Stimulated activated naive CD4-positive, alpha-beta T cell treated with Interleukin-2 at 50 U/mL for 16 hours (primary cell): ENCODE measurements around the gene NLRP9.

Source experiments
- DNase-seq: peaks from one replicate; lab custom pipeline; 2025; lab: John Stamatoyannopoulos, UW

NLRP9 gene

GRCh38 chr19:55703790-55704215 is 34.4 kb downstream of the NLRP9 start:
- no peak for DNase-seq

- no peak for DNase-seq
These were observed 36.0 kb downstream of the NLRP9 start for GRCh38 chr19:55702131-55702627.

- DNase-seq: no peak
These were observed 37.4 kb downstream of the NLRP9 start for GRCh38 chr19:55700813-55701212.

DNA sequence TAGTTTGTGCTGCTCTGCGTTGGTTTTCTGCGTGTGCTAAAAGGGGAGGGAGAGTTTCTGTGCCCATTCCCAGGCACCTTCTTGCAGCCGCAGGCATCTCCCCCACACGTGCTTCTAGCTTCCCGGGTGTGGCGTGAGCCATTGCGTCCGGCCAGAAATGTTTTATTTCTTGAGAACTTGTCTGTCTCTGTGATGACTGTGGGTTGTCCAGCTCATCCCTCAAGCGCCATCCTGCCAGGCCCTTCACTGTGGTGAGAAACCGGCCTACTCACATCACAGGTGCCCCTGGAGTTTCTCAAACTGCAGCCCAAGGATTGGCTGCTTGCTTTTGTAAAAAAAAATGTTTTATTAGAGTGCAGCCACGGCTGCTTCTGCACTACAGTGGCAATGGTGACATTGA is 39.0 kb downstream of the NLRP9 start:
- no peak for DNase-seq

GRCh38 chr19:55698256-55698655 is 39.9 kb downstream of the NLRP9 start:
- no peak for DNase-seq

DNA sequence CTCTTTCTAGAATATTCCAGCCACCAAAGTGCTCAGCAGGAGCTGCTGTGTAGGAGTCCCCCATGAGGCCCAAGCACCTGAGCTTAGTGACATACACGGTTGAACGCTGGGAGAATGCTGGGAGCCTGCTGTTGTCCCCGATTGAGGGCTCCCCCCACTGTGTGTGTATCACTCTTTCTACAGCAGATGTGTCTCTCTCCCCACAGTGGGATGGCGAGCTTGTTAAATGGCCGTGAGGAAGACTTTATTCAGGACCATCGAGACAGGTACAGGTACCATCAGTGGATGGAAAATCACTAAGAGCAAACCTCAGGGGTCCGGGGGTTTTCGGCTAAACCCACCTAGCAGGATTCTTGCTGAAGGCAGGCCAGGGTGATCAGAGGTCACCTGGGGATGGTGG is 40.5 kb downstream of the NLRP9 start:
- DNase-seq: no peak

GRCh38 chr19:55697069-55697440 is 41.1 kb downstream of the NLRP9 start:
- no peak for DNase-seq

GRCh38 chr19:55696301-55697068 is 41.7 kb downstream of the NLRP9 start:
- no peak for DNase-seq

DNA sequence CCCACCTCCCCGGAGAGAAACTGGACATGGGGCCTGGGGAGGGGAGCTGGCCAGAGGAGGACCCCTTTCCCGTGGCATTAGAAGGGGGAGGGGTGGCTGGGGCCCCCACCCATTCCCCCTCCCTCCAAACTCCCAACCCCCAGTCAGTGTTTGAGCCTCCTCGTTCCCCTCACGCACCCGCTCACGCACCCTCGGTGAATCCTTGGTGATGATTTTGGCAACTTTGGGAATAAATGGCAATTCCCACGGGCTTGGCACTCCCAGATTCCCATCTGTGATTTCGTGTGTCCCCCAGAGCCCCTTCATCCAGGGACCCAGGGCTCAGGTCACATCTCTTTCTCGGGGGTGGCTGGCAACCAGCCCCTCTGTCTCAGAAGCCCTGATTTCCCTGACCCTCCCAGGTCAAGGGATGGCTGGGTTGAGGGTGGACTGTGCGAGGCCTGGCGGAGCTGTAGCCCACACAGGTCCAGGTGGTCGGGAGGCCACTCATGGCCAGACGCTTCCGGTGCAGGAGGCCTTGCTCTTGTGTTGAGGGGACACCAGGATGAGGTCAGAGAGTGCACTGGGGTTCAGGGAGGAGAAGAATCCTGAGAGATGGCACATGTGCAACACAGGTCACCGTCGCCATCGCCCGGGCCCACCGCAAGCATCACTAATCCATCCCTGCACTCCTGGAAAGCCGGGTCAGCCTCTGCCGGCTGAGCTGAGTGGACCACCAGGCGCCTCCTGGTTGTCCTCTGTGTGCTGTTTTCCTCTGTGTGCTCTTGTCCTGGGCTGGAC is 42.5 kb downstream of the NLRP9 start:
- no peak for DNase-seq

- DNase-seq: no peak
These were observed 43.3 kb downstream of the NLRP9 start for GRCh38 chr19:55694656-55695491.

- DNase-seq: no peak
These were observed 44.0 kb downstream of the NLRP9 start for GRCh38 chr19:55694241-55694655.

- no peak for DNase-seq
These were observed 44.7 kb downstream of the NLRP9 start for GRCh38 chr19:55693336-55693974.

DNA sequence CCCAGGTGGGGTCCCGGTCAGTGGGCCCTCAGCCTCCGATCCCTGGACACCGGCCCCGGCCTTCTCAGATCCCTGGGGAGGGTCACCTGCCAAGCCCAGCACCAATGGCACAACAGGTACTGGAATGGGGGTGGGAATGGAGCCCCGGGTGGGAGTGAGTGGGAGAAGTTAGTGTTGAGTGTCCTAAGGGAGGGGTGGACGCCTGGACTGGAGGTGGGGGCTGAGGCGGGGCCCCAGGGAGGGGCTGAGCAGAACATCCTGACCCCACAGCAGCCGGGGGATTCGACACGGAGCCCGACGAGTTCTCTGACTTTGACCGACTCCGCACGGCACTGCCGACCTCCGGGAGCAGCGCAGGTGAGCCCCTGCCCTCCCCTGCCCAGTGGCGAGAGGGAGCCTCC is 45.5 kb downstream of the NLRP9 start:
- no peak for DNase-seq

GRCh38 chr19:55691561-55692481 is 46.4 kb downstream of the NLRP9 start:
- no peak for DNase-seq

GRCh38 chr19:55690769-55691545 is 47.2 kb downstream of the NLRP9 start:
- DNase-seq: no peak

- no peak for DNase-seq
These were observed 48.0 kb downstream of the NLRP9 start for GRCh38 chr19:55690109-55690768.

DNA sequence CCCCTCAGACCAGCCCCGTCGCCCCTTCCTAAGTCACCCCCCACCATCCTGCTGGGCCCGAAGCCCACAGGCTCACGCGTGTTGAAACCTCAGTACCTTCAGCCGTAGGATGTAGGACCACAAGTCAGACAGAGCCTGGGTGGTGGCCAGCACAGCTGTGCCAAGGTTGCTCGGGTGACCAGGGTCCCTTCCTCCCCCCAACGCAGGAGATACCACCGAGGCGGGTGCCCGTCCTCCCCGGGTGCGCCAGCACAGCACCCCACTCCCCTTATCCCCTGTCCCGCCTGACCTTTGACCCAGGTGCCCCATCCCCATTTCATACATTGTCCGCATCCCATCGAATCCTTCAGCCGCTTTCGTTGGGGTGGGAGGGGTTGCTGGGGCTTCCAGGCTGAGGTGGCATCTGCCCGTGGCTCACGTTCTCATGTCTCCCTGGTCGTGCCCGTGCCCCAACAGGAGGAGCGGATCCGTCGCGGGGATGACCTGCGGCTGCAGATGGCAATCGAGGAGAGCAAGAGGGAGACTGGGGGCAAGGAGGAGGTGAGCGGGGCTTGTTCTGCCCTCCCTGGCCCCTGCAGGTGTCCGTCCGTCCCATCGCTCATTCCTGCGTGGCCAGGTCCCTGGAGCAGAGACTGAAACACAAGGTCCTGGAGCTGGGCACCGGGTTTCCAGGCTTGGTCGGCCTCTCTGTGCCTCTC is 48.6 kb downstream of the NLRP9 start:
- no peak for DNase-seq

DNA sequence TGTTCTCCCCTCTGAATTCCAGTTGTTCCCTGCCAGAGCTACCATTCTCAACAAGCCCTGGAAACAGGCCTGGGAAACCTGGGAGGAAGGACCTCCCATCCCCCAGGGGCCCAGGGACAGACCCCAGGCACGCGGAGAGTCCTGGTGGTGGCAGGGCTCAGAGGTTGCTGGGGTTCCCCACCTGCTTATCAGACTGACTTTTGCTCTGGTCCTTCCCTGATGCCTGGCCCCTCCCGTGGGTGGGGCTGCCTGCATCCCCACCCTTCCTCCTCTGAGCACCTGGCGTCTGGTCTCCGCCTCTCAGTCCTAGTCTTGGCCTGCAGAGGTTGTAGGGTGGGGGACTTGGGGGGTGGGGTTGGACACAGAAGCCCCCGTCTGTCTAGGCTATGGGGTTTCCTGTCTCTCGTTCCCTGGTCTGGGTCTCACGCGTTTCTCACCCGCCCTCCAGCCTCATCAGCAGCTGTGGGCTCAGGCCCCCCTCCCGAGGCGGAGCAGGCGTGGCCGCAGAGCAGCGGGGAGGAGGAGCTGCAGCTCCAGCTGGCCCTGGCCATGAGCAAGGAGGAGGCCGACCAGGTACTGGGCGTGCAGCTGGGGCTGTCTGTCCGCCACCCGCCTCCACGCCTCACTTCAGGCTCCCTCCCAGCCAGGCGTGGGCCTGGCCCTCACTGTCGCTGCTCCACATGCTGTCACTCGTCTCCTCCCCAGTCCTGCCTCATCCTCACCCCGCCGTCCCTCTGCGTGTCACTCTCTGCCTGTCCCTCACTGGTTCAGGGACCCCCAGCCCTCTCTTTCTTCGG is 49.6 kb downstream of the NLRP9 start:
- DNase-seq: no peak
